A549 (cell line): ENCODE measurements around the gene TRIO. TPM values are rescaled to one million over a fixed set of nuclear protein-coding genes. Genes with fewer than 3 reads are reported as not detected.

Source experiments
- ATAC-seq, 2 experiments: fragments of 200-7000 bp in 1 of 2; fragments of >200 bp in 1 of 2; cut with Nextera tagmentation in 1 of 2; cut with Tn5 transposase in 1 of 2; 3 replicates each; pipeline versions ENCODE4 v1.8.0 to v1.9.1; 2018 to 2020; ENCODE audit warnings: mild to moderate bottlenecking in 1 of 2, moderate library complexity in 1 of 2
- CTCF ChIA-PET: fragments of 300-600 bp; sonication (Branson Sonifier 250); formaldehyde crosslinking; extraction: SDS; loops from one replicate; lab custom pipeline; 2021; ENCODE audit warnings: antibody characterized with exemption, inconsistent platforms; lab: Yijun Ruan, JAX
- POLR2A ChIA-PET: fragments of 350-600 bp; formaldehyde crosslinking; extraction: SDS; loops from one replicate; lab custom pipeline; 2021; ENCODE audit warnings: antibody characterized with exemption, inconsistent platforms; lab: Yijun Ruan, JAX
- DNase-seq, 2 experiments: peaks; one replicate each; pipeline versions ENCODE4 v3.0.0 to v3.0.0-alpha.2; 2011 to 2016; ENCODE audit warnings: low read depth in 1 of 2, low spot score in 1 of 2
- FAIRE-seq: peaks from 2 replicates; lab custom pipeline; 2011; peaks lifted over from hg19 to GRCh38; lab: Jason Lieb, UNC
- H3K27ac ChIP-seq, 2 experiments: fragments of >200 bp; sonication (Bioruptor Twin); formaldehyde crosslinking; 3 replicates each; pipeline ENCODE4 v1.5.1; 2016 to 2017
- H3K4me1 ChIP-seq: fragments of >200 bp; sonication (Bioruptor Twin); formaldehyde crosslinking; 3 replicates; pipeline ENCODE4 v1.6.1; 2016
- H3K4me2 ChIP-seq: fragments of >200 bp; sonication (Bioruptor Twin); formaldehyde crosslinking; 3 replicates; pipeline ENCODE4 v1.6.1; 2016
- H3K4me3 ChIP-seq: fragments of >200 bp; sonication (Bioruptor Twin); formaldehyde crosslinking; 3 replicates; pipeline ENCODE4 v1.5.1; 2016
- H3K9me3 ChIP-seq: fragments of >200 bp; sonication (Bioruptor Twin); formaldehyde crosslinking; 3 replicates; pipeline ENCODE4 v1.6.1; 2016
- BHLHE40 ChIP-seq: IDR thresholded peaks from 2 replicates; pipeline ENCODE4 v1.6.1; 2012; ENCODE audit warnings: low read depth, low read length, inconsistent platforms
- EP300 ChIP-seq, 2 experiments: fragments of >200 bp; sonication (Bioruptor Twin); formaldehyde crosslinking; IDR thresholded peaks; 2 replicates in 1 of 2; 3 replicates in 1 of 2; pipeline ENCODE4 v1.6.1; 2016 to 2017
- FOSB ChIP-seq: fragments of 250-450 bp; sonication (Bioruptor Pico); IDR thresholded peaks from 2 replicates; pipeline ENCODE4 v1.5.0; 2020; ENCODE audit warnings: mild to moderate bottlenecking, moderate library complexity
- FOXS1 ChIP-seq: fragments of 250-450 bp; sonication (Bioruptor Pico); IDR thresholded peaks from 2 replicates; pipeline ENCODE4 v1.5.0; 2020; ENCODE audit warnings: mild to moderate bottlenecking, moderate library complexity
- HOXB13 ChIP-seq: fragments of 250-450 bp; sonication (Bioruptor Pico); IDR thresholded peaks from 2 replicates; pipeline ENCODE4 v1.5.0; 2020; ENCODE audit warnings: low read depth, mild to moderate bottlenecking, moderate library complexity
- KDM1A ChIP-seq: fragments of 200-600 bp; sonication (generic); IDR thresholded peaks from 2 replicates; pipeline ENCODE4 v1.6.1; 2016; ENCODE audit warnings: low read depth, mild to moderate bottlenecking
- KDM5A ChIP-seq: fragments of 200-600 bp; sonication (generic); IDR thresholded peaks from 2 replicates; pipeline ENCODE4 v1.6.1; 2016; ENCODE audit warnings: antibody characterized with exemption, mild to moderate bottlenecking
- MAFK ChIP-seq: fragments of 450-650 bp; IDR thresholded peaks from 2 replicates; pipeline ENCODE4 v1.6.1; 2014; ENCODE audit not compliant: partially characterized antibody
- MAZ ChIP-seq: fragments of 150-350 bp; IDR thresholded peaks from 2 replicates; pipeline ENCODE4 v1.6.1; 2014; ENCODE audit warnings: antibody characterized with exemption, low read depth, low read length, borderline replicate concordance
- POLR2A ChIP-seq: IDR thresholded peaks from 2 replicates; pipeline ENCODE4 v1.6.1; 2012; ENCODE audit warnings: mild to moderate bottlenecking, low read length
- POLR2AphosphoS2 ChIP-seq: conservative IDR thresholded peaks from 2 replicates; pipeline ENCODE4 v1.6.1; 2012; ENCODE audit warnings: low read length, improper control_type of control experiment, inconsistent platforms
- RAD21 ChIP-seq, 2 experiments: fragments of >200 bp in 1 of 2; sonication (Bioruptor Twin) in 1 of 2; formaldehyde crosslinking in 1 of 2; IDR thresholded peaks in 1 of 2; conservative IDR thresholded peaks in 1 of 2; 2 replicates in 1 of 2; 3 replicates in 1 of 2; pipeline ENCODE4 v1.6.1; 2012 to 2018; ENCODE audit warnings: inconsistent platforms in 1 of 2
- REST ChIP-seq: fragments of 200-600 bp; sonication (generic); IDR thresholded peaks from 2 replicates; pipeline ENCODE4 v1.6.1; 2016; ENCODE audit warnings: antibody characterized with exemption, mild to moderate bottlenecking, moderate library complexity
- SREBF2 ChIP-seq: fragments of 450-650 bp; IDR thresholded peaks from 2 replicates; pipeline ENCODE4 v1.6.1; 2014; ENCODE audit warnings: mild to moderate bottlenecking, moderate library complexity
- TFCP2L1 ChIP-seq: fragments of 250-450 bp; sonication (Bioruptor Pico); IDR thresholded peaks from 2 replicates; pipeline ENCODE4 v1.5.0; 2021; ENCODE audit warnings: mild to moderate bottlenecking
- TP53 ChIP-seq: fragments of 250-450 bp; sonication (Bioruptor Pico); IDR thresholded peaks from 2 replicates; pipeline ENCODE4 v1.5.0; 2021; ENCODE audit warnings: mild to moderate bottlenecking, moderate library complexity
- ZC3H11A ChIP-seq: fragments of 450-650 bp; IDR thresholded peaks from 2 replicates; pipeline ENCODE4 v1.6.1; 2014; ENCODE audit warnings: antibody characterized with exemption, mild to moderate bottlenecking
- ZFP36 ChIP-seq: fragments of 450-650 bp; IDR thresholded peaks from 2 replicates; pipeline ENCODE4 v1.6.1; 2014; ENCODE audit warnings: borderline replicate concordance; ENCODE audit not compliant: partially characterized antibody
- ZNF302 ChIP-seq: fragments of 250-450 bp; sonication (Bioruptor Pico); IDR thresholded peaks from 2 replicates; pipeline ENCODE4 v1.9.0; 2021; ENCODE audit warnings: inconsistent platforms, mild to moderate bottlenecking, moderate library complexity
- WGBS: methylation state at CpG from one replicate; pipeline ENCODE4 v1.1.6; 2017; ENCODE audit errors: missing lambda C conversion rate; 5-methylcytosine and 5-hydroxymethylcytosine counted together
- polyA plus RNA-seq, 4 experiments: library from polyadenylated mRNA; depleted of rRNA in 3 of 4; stranded (reverse); fragments of >200 nt; fragmentation: RNase III in 1 of 4; extraction: RNeasy Plus Mini Kit Qiagen cat#74134 plus additional on column Dnase treatment in 1 of 4; gene quantifications; 2 replicates in 3 of 4; 3 replicates in 1 of 4; pipeline ENCODE4 v1.2.3, GENCODE V29; 2011 to 2017
- TF ChIP-seq, protein P1 (sequence below): fragments of >200 bp; sonication (Bioruptor Twin); formaldehyde crosslinking; IDR thresholded peaks from 3 replicates; pipeline ENCODE4 v1.5.1; 2016
- TF ChIP-seq, protein P2 (sequence below): fragments of >200 bp; sonication (Bioruptor Twin); formaldehyde crosslinking; IDR thresholded peaks from 2 replicates; pipeline ENCODE4 v1.6.1; 2016

The TRIO gene
- polyA plus RNA-seq, 2 of the 4 experiments (the other 2 are of a cell fraction), result 47.5 to 79.0 TPM

DNA sequence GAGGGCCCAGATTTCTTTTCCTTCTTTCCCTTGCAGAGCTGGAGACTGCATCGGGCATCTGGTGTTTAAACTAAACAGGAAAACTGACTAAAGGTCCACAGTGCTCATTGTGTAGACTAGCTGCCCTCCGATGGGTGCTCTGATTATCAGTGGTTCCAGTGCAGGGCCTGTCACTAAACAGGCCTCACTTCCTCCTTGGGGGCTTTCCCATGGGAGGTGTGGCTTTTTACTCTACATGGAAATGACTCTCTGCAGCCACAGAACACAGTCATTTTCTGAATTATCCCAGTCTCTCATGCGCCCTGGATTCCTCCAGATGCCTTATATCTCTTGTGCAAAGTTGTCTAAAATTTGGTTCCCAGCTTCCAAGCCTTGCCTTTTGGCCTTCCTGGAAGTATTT lies 199.2 kb downstream of the TRIO start (continued):
- TF ChIP-seq RAD21 (conservative IDR thresholded peaks at IDR 0.05 in 1 of 2, IDR thresholded peaks at IDR 0.05 in 1 of 2), result no peak

GRCh38 chr5:14343376-14343775 lies 200.2 kb downstream of the TRIO start:
- CTCF ChIA-PET, result interaction anchor here (2.2 kb wide), 1 partner anchor 8 kb away, joined by 8 read pairs; no protein-coding TSS in a partner anchor
- no peak overlapping the region for H3K27ac ChIP-seq
- H3K9me3 ChIP-seq, result no peaks in the 10 kb centered on the region
- ATAC-seq (no peak), FAIRE-seq (no peak), DNase-seq (no peak)
- no peak overlapping the region for H3K4me2 ChIP-seq
- POLR2A ChIA-PET, result no interaction called here
- TF ChIP-seq TFCP2L1 (CRISPR knock-in tag) (no peak), FOSB (no peak), POLR2A (no peak), SREBF2 (no peak), HOXB13 (CRISPR knock-in tag) (no peak), BHLHE40 (no peak), ZNF302 (CRISPR knock-in tag) (no peak), POLR2AphosphoS2 (no peak), MAZ (no peak), KDM5A (no peak), KDM1A (no peak), ZC3H11A (no peak), TP53 (CRISPR knock-in tag) (no peak)
- TF ChIP-seq, protein P1, sequence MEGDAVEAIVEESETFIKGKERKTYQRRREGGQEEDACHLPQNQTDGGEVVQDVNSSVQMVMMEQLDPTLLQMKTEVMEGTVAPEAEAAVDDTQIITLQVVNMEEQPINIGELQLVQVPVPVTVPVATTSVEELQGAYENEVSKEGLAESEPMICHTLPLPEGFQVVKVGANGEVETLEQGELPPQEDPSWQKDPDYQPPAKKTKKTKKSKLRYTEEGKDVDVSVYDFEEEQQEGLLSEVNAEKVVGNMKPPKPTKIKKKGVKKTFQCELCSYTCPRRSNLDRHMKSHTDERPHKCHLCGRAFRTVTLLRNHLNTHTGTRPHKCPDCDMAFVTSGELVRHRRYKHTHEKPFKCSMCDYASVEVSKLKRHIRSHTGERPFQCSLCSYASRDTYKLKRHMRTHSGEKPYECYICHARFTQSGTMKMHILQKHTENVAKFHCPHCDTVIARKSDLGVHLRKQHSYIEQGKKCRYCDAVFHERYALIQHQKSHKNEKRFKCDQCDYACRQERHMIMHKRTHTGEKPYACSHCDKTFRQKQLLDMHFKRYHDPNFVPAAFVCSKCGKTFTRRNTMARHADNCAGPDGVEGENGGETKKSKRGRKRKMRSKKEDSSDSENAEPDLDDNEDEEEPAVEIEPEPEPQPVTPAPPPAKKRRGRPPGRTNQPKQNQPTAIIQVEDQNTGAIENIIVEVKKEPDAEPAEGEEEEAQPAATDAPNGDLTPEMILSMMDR, result no peak
- no peak overlapping the region for H3K4me3 ChIP-seq
- 92% methylated on average over 4 of the region's 4 CpGs for WGBS
- H3K4me1 ChIP-seq, result no peaks in the 10 kb centered on the region

- 94% methylated on average over 7 of the region's 7 CpGs for WGBS
- no peak for FAIRE-seq
Measured at GRCh38 chr5:14347522-14347921, 204.4 kb downstream of the TRIO start.

More at GRCh38 chr5:14347522-14347921, 204.4 kb downstream of the TRIO start:
- H3K4me1 ChIP-seq, result no peaks in the 10 kb centered on the region
- CTCF ChIA-PET, result interaction anchor here (0.6 to 1.3 kb wide), 2 partner anchors 301 to 360 kb away, joined by 3 to 4 read pairs; no protein-coding TSS in a partner anchor
- ATAC-seq (no peak), DNase-seq (no peak)
- H3K27ac ChIP-seq, result no peak overlapping the region
- TF ChIP-seq, protein P2, sequence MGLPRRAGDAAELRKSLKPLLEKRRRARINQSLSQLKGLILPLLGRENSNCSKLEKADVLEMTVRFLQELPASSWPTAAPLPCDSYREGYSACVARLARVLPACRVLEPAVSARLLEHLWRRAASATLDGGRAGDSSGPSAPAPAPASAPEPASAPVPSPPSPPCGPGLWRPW, result no peak
- TF ChIP-seq TP53 (CRISPR knock-in tag), result no peak
- TF ChIP-seq, protein P1, result no peak
- no peak for TF ChIP-seq BHLHE40
- TF ChIP-seq POLR2AphosphoS2, result no peak
- no peak for TF ChIP-seq ZFP36
- no peak for TF ChIP-seq REST
- no peak for TF ChIP-seq MAFK
- no peak for TF ChIP-seq EP300 (IDR thresholded peaks at IDR 0.05)
- TF ChIP-seq FOXS1, result no peak
- no peak overlapping the region for H3K4me2 ChIP-seq
- H3K9me3 ChIP-seq, result no peaks in the 10 kb centered on the region
- POLR2A ChIA-PET, result no interaction called here
- H3K4me3 ChIP-seq, result no peak overlapping the region
